Thymus (tissue), 11 donors: ENCODE data around the gene PRKG1. TPM values are rescaled to one million over a fixed set of nuclear protein-coding genes. Genes with fewer than 3 reads are reported as not detected.

Experiments used
- DNase-seq, 9 donors: peaks; one replicate each; pipeline ENCODE4 v3.0.0-alpha.2; 2013; ENCODE audit warnings: low spot score in 9 of 9, low read depth in 6 of 9, missing footprints in 1 of 9
- H3K27ac ChIP-seq, 2 donors: one replicate each; pipeline ENCODE4 v1.5.1; 2013; ENCODE audit warnings: control low read depth in 1 of 2, low read depth in 1 of 2, low read length in 1 of 2, mild to moderate bottlenecking in 1 of 2, moderate library complexity in 1 of 2
- H3K27me3 ChIP-seq, 2 donors: one replicate each; pipeline ENCODE4 v1.5.1; 2013; ENCODE audit warnings: low read length in 1 of 2; ENCODE audit not compliant: control insufficient read depth in 2 of 2, insufficient read depth in 1 of 2
- H3K36me3 ChIP-seq, 2 donors: one replicate each; pipeline ENCODE4 v1.5.1; 2013; ENCODE audit warnings: low read length in 1 of 2, mild to moderate bottlenecking in 1 of 2, moderate library complexity in 1 of 2; ENCODE audit not compliant: control insufficient read depth in 2 of 2, insufficient read depth in 2 of 2
- H3K4me1 ChIP-seq, 2 donors: one replicate each; pipeline ENCODE4 v1.5.1; 2013; ENCODE audit warnings: low read length in 2 of 2; ENCODE audit not compliant: control insufficient read depth in 2 of 2, insufficient read depth in 2 of 2
- H3K4me3 ChIP-seq, 2 donors: one replicate each; pipeline ENCODE4 v1.5.1; 2013; ENCODE audit warnings: low read length in 2 of 2, control low read depth in 1 of 2, mild to moderate bottlenecking in 1 of 2
- H3K9me3 ChIP-seq, 2 donors: one replicate each; pipeline ENCODE4 v1.5.1; 2013; ENCODE audit warnings: low read length in 1 of 2, mild to moderate bottlenecking in 1 of 2; ENCODE audit not compliant: control insufficient read depth in 2 of 2, insufficient read depth in 1 of 2
- WGBS: extraction: QIAGEN DNeasy Blood & Tissue Kit; methylation state at CpG from one replicate; pipeline ENCODE4 v1.1.7; 2013; 5-methylcytosine and 5-hydroxymethylcytosine counted together
- polyA plus RNA-seq: library from polyadenylated mRNA; stranded (reverse); fragments of 200-250 nt; gene quantifications from one replicate; pipeline ENCODE4 v1.2.3, GENCODE V29; 2013
- total RNA-seq: library from RNA; stranded (reverse); fragments of 120-200 nt; gene quantifications from one replicate; pipeline ENCODE4 v1.2.4, GENCODE V29; 2013
- donor health status: healthy.

The PRKG1 gene
- total and polyA plus RNA-seq, 2 donors: 2.5 to 7.4 TPM

DNA sequence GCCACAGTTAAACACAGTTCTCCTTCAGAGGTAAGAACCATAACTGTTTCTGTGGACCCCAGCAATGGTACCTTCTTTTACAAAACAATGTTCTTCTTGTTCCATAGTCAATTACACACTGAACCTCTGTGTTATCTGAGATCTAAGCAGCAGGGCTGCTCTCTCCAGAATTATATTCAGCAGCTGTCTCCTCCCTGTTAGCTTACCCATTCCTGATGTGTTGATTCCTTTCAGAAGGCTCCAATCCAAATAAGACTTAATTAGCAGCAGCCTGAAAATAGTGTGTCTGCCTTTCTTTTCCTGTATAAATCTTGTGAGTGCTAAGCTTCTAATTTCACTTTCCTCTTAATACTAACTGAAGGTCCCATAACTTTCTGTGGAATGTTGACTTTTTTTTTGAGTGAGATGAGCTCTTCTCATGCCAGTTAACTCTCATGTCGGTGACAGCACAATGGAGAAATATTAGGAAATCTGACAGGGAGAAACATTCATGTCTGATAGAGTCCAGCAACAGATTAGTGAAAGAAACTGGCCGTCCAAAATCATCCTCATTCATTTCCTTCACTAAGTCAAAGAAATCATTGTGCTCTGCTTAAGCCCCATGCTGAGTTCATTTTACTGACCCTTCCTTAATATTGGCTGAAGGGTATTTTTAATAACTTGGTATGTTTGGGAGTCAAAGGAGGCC lies 226.5 kb downstream of the PRKG1 start:
- no peaks in the 10 kb centered on the region for H3K36me3 ChIP-seq
- no peaks in the 10 kb centered on the region for H3K9me3 ChIP-seq
- DNase-seq: no peak
- 92% methylated on average over 2 of the region's 2 CpGs for WGBS
- H3K4me1 ChIP-seq: no peaks in the 10 kb centered on the region
- no peaks in the 10 kb centered on the region for H3K27me3 ChIP-seq
- H3K4me3 ChIP-seq: no peak overlapping the region
- H3K27ac ChIP-seq: no peak overlapping the region

DNA sequence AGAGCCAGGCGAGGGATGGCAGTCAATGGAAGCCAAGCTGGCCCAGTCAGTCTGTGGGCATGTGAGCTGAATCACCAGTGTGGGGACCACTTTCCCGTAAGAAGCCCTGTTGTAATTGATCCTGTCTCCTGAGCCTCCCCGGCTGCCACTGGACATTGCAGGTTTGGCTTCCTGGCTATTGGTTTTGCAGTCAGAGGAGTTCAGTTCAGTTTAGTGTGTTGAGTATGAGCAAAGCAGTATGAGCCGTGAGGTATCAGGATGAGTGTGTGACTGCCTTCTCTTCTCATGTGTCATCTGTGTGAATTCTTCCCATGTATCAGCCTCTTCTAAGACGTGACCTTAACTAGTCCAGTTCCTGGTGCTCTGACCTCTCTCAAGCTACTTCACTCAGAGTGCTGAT lies 227.4 kb downstream of the PRKG1 start:
- Histone ChIP-seq H3K4me3 (no peak overlapping the region), H3K36me3 (no peaks in the 10 kb centered on the region), H3K27me3 (no peaks in the 10 kb centered on the region), H3K4me1 (no peaks in the 10 kb centered on the region), H3K9me3 (no peaks in the 10 kb centered on the region), H3K27ac (no peak overlapping the region)
- DNase-seq: no peak
- 74% methylated on average over 5 of the region's 5 CpGs for WGBS

DNA sequence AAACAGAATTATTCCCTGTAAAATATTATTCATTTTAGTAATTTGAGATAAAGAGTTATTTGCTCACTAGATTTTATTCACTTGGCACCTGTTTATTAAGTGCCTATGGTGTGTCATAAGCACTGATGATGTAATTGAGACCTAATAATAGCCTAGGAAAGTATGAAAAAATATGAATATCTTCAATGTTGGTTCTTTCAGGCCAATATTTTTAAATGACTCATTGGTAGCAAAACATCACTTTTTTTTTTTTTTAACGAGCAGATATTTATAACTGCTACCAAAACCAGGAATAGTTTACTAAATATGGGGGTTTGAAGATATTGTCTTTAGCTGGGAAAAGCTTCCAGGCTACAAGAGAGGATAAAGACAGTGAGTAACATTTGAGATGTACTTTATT lies 228.0 kb downstream of the PRKG1 start:
- 96% methylated on average over 1 of the region's 1 CpG for WGBS
- H3K27ac ChIP-seq: no peak overlapping the region

DNA sequence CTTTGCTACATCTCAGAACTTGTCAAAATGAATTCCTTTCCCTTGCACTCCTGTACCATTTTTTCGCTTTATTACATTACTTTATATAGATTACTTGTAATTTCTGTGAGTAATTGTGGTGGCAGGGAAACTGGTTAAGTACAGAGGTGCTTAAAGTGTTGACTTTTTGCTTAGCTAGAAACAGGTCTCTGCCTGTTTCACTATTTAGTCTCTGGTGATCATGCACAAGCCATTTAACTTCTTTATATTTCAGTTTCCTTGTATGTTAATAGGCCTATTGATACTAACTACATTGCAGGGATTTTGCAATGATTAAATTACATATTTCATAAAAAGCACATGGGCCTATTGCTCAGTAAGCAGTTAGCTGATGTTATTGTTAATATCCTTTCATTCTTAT lies 233.8 kb downstream of the PRKG1 start:
- Histone ChIP-seq H3K4me1 (no peaks in the 10 kb centered on the region), H3K9me3 (no peaks in the 10 kb centered on the region), H3K4me3 (no peak overlapping the region), H3K36me3 (no peaks in the 10 kb centered on the region), H3K27me3 (no peaks in the 10 kb centered on the region), H3K27ac (no peak overlapping the region)
- 85% methylated on average over 1 of the region's 1 CpG for WGBS
- DNase-seq: no peak

More for the DNA sequence above, 228.0 kb downstream of the PRKG1 start:
- no peaks in the 10 kb centered on the region for H3K4me1 ChIP-seq
- no peak overlapping the region for H3K4me3 ChIP-seq
- no peaks in the 10 kb centered on the region for H3K9me3 ChIP-seq
- no peaks in the 10 kb centered on the region for H3K27me3 ChIP-seq
- no peaks in the 10 kb centered on the region for H3K36me3 ChIP-seq
- DNase-seq: no peak

DNA sequence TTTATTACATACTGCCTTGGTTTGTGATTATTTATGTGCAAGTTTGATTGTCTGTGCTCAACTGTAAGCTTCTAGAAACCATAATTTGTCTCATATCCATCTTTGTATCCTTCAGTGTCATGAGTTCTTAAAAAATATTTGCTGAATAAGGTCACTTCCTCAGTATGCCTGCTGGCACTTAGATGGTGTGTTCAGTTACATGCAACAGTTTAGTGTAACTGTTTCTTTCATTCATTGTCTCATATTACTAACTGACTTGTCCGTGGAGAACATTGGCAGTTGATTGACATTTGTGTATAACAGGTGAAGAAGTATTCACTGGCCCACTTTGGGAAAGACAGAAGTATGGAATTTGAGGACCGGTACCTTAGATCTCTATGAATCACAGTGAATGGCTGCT lies 236.9 kb downstream of the PRKG1 start:
- DNase-seq: no peak
- no peak overlapping the region for H3K4me3 ChIP-seq
- WGBS: 92% methylated on average over 2 of the region's 2 CpGs

DNA sequence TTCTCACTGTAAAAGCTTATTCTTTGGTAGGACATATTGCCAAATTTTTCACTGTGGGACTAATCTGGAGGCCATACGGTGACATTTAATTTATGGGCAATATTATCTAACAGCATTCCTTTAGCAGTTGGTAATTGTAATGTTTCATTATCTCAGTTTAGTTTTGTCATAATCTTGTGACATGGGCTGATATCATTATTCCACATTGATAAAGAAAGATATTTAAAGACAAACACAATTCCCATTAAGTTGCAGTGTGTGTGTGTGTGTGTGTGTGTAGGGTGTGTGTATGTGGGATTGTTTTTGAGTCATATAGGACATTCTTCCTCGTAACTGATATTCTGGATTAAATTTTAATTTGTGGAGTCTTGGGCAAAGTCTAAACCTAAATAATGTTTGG lies 238.5 kb downstream of the PRKG1 start:
- Histone ChIP-seq H3K27me3 (no peaks in the 10 kb centered on the region), H3K36me3 (no peaks in the 10 kb centered on the region), H3K9me3 (no peaks in the 10 kb centered on the region), H3K27ac (no peak overlapping the region), H3K4me3 (no peak overlapping the region), H3K4me1 (no peaks in the 10 kb centered on the region)
- no peak for DNase-seq
- WGBS: 92% methylated on average over 2 of the region's 2 CpGs

More for the DNA sequence above, 236.9 kb downstream of the PRKG1 start:
- Histone ChIP-seq H3K36me3 (no peaks in the 10 kb centered on the region), H3K27ac (no peak overlapping the region), H3K9me3 (no peaks in the 10 kb centered on the region), H3K27me3 (no peaks in the 10 kb centered on the region), H3K4me1 (no peaks in the 10 kb centered on the region)

DNA sequence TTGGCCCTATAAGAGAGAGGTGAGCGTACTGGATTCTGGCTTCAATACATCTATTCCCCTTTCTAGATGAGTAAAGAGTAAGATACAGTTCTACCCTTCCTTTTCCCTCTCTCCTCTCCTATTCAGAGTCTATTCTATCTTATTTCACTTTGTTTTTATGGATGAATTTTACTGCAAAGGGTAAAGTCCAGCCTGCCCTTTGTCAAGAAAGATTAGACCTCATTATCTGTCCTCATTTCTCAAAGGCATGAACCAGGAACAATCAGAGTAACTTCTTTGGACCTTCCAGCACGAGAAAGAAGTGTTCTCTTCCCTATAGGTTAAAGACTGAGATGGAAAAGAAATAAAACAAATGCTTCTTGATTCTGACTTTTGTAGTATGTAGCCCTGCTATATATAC lies 239.0 kb downstream of the PRKG1 start:
- H3K27me3 ChIP-seq: no peaks in the 10 kb centered on the region
- no peak overlapping the region for H3K27ac ChIP-seq
- no peaks in the 10 kb centered on the region for H3K36me3 ChIP-seq
- H3K4me3 ChIP-seq: no peak overlapping the region
- no peaks in the 10 kb centered on the region for H3K9me3 ChIP-seq
- WGBS: 88% methylated on average over 2 of the region's 2 CpGs
- H3K4me1 ChIP-seq: no peaks in the 10 kb centered on the region
- no peak for DNase-seq

DNA sequence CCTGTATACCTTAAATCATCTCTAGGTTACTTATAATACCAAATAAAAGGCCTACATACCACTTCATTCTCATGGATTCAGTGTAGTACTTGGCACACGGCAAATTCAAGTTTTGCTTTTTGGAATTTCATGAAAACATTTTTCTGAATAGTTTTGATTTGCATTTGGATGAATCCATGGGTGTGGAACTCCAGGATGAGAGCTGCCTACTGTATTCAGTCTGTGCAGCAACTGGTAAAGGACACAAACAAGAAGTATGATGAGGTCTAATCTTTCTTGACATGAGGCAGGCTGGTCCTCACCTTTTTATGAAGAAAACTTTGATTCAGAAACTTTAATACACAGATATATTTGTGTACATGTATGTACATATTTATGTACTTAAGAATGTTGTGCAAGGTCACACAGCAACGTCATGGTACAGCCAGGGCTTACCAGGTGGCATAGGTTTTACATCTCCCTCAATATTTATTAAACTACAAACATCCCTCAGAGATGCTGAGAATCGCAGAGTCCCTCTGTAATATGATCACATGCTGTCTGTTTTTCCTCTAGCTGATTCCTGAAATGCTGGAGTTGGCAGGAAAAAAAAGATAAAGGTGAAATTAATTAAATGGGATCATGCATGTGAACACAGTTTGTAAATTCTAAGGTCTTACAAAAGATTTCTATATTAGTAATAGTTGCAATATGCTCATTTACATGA lies 239.6 kb downstream of the PRKG1 start:
- H3K36me3 ChIP-seq: no peaks in the 10 kb centered on the region
- H3K4me1 ChIP-seq: no peaks in the 10 kb centered on the region
- no peak for DNase-seq
- no peak overlapping the region for H3K27ac ChIP-seq
- H3K4me3 ChIP-seq: no peak overlapping the region
- no peaks in the 10 kb centered on the region for H3K9me3 ChIP-seq
- no peaks in the 10 kb centered on the region for H3K27me3 ChIP-seq
- 85% methylated on average over 3 of the region's 3 CpGs for WGBS

DNA sequence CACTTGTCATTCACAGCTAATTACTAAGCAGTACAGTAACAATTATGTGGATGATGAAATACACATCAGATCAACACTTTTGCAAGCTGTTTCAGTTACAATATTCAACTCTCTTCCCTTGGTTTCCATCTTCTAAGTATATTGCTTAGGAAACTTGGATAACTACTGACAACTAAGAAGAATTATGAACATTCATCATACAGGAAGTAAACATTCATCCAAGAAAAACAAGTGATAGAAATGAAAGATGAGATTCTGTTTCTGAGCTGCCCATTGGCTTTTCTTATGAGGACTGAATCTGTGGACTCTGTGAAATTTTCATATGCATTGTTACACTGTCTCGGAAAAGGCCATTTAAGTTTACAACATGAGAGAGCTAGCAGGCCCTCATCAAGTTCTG lies 240.2 kb downstream of the PRKG1 start:
- 96% methylated on average over 1 of the region's 1 CpG for WGBS
- no peak for DNase-seq
- Histone ChIP-seq H3K4me1 (no peaks in the 10 kb centered on the region), H3K9me3 (no peaks in the 10 kb centered on the region), H3K4me3 (no peak overlapping the region), H3K27me3 (no peaks in the 10 kb centered on the region), H3K27ac (no peak overlapping the region), H3K36me3 (no peaks in the 10 kb centered on the region)
